GM21737 (cell line): ENCODE data around the gene NDUFA6.
A peak's percentile ranks its signal among the peaks of the same experiment; 100 is the strongest.
"Not testable (repeated sequence)": the region's sequence is repeated elsewhere in the genome, so short reads cannot be mapped to it uniquely, and the experiment has no call there.

Source experiments
- ATAC-seq: cut with Tn5 transposase; IDR thresholded peaks from one replicate; pipeline ENCODE4 v1.9.1; 2021; ENCODE audit warnings: mild to moderate bottlenecking, moderate library complexity; ENCODE audit not compliant: unreplicated experiment

NDUFA6 gene

GRCh38 chr22:42114721-42115120 lies 24.1 kb upstream of the NDUFA6 start:
- ATAC-seq: no peak

- ATAC-seq: not testable (repeated sequence)
These were observed 22.2 kb upstream of the NDUFA6 start for GRCh38 chr22:42112793-42113192.

GRCh38 chr22:42111798-42112197 lies 21.2 kb upstream of the NDUFA6 start:
- ATAC-seq: no peak

GRCh38 chr22:42108848-42109247 lies 18.3 kb upstream of the NDUFA6 start:
- ATAC-seq: no peak

- ATAC-seq: not testable (repeated sequence)
These were observed 13.8 kb upstream of the NDUFA6 start for GRCh38 chr22:42104332-42104860.

- no peak for ATAC-seq
These were observed 10.6 kb upstream of the NDUFA6 start for GRCh38 chr22:42101199-42101598.

- ATAC-seq: no peak
These were observed 847 bp upstream of the NDUFA6 start for GRCh38 chr22:42091455-42091782.

GRCh38 chr22:42086051-42086450 lies 4.5 kb downstream of the NDUFA6 start:
- no peak for ATAC-seq

- no peak for ATAC-seq
These were observed 5.7 kb downstream of the NDUFA6 start for GRCh38 chr22:42084874-42085273.

GRCh38 chr22:42083119-42083518 lies 7.5 kb downstream of the NDUFA6 start:
- ATAC-seq: no peak

- ATAC-seq: no peak
These were observed 10.3 kb downstream of the NDUFA6 start for GRCh38 chr22:42080287-42080686.

GRCh38 chr22:42079319-42080251 lies 11.0 kb downstream of the NDUFA6 start, which contains the start of gene SMDT1:
SMDT1 (plus strand) TSS chr22:42079700; CDS start chr22:42079769, 69 bp downstream.
- peak; percentile 79 for ATAC-seq

- ATAC-seq: peak; percentile 1
These were observed 11.9 kb downstream of the NDUFA6 start for GRCh38 chr22:42078469-42079318.

- no peak for ATAC-seq
These were observed 13.0 kb downstream of the NDUFA6 start for GRCh38 chr22:42077486-42078125.

GRCh38 chr22:42076764-42077485 lies 13.6 kb downstream of the NDUFA6 start:
- no peak for ATAC-seq

GRCh38 chr22:42074846-42075676 lies 15.5 kb downstream of the NDUFA6 start:
- no peak for ATAC-seq

- ATAC-seq: no peak
These were observed 16.3 kb downstream of the NDUFA6 start, which contains the start of gene PHETA2 for GRCh38 chr22:42074132-42074811. PHETA2 (plus strand) TSS chr22:42074248; CDS start chr22:42077294, 3,046 bp downstream.

GRCh38 chr22:42073621-42074041 lies 16.9 kb downstream of the NDUFA6 start:
- no peak for ATAC-seq
